PFSK-1 (cell line): ENCODE measurements around the gene EXOC6.

Source experiments
- FOXP2 ChIP-seq: optimal IDR thresholded peaks from 2 replicates; pipeline ENCODE3; 2011; ENCODE audit warnings: borderline replicate concordance, control low read depth, inconsistent platforms; ENCODE audit not compliant: insufficient read depth; ENCODE audit errors: extremely low read length, extremely low read depth
- POLR2AphosphoS5 ChIP-seq: IDR thresholded peaks from 2 replicates; pipeline ENCODE4 v1.6.1; 2012; ENCODE audit warnings: low read depth, mild to moderate bottlenecking, control low read depth, low read length, moderate library complexity
- REST ChIP-seq, 2 experiments: IDR thresholded peaks; 2 replicates each; pipeline versions ENCODE4 v1.6.1 to v1.8.0; 2011 to 2012; ENCODE audit warnings: low read depth in 2 of 2, low read length in 2 of 2, control low read depth in 1 of 2, inconsistent platforms in 1 of 2, mild to moderate bottlenecking in 1 of 2, moderate library complexity in 1 of 2; ENCODE audit not compliant: insufficient read depth in 1 of 2
- SIN3A ChIP-seq: IDR thresholded peaks from 2 replicates; pipeline ENCODE4 v1.6.1; 2012; ENCODE audit warnings: mild to moderate bottlenecking, low read length, moderate library complexity, borderline replicate concordance; ENCODE audit not compliant: insufficient read depth
- TAF1 ChIP-seq: IDR thresholded peaks from 2 replicates; pipeline ENCODE4 v1.6.1; 2012; ENCODE audit warnings: low read length, control low read depth, borderline replicate concordance; ENCODE audit not compliant: insufficient read depth

EXOC6 gene

GRCh38 chr10:92914478-92915325 is 66.4 kb downstream of the EXOC6 start:
- TF ChIP-seq POLR2AphosphoS5: no peak
- no peak for TF ChIP-seq SIN3A
- TF ChIP-seq FOXP2: no peak
- TF ChIP-seq REST (IDR thresholded peaks at IDR 0.05; ENCODE audit: insufficient read depth in 1 of 2, low read depth in 2 of 2, low read length in 2 of 2): no peak
- no peak for TF ChIP-seq TAF1

- no peak for TF ChIP-seq FOXP2
- no peak for TF ChIP-seq POLR2AphosphoS5
- TF ChIP-seq REST (IDR thresholded peaks at IDR 0.05; ENCODE audit: insufficient read depth in 1 of 2, low read depth in 2 of 2, low read length in 2 of 2): no peak
Observed at GRCh38 chr10:92915892-92916291, 67.6 kb downstream of the EXOC6 start.

- TF ChIP-seq SIN3A (no peak), POLR2AphosphoS5 (no peak), TAF1 (no peak), REST (IDR thresholded peaks at IDR 0.05; ENCODE audit: insufficient read depth in 1 of 2, low read depth in 2 of 2, low read length in 2 of 2) (no peak), FOXP2 (no peak)
Observed at GRCh38 chr10:92916433-92916832, 68.1 kb downstream of the EXOC6 start.

- TF ChIP-seq POLR2AphosphoS5 (no peak), SIN3A (no peak), REST (IDR thresholded peaks at IDR 0.05; ENCODE audit: insufficient read depth in 1 of 2, low read depth in 2 of 2, low read length in 2 of 2) (no peak), FOXP2 (no peak)
Observed at GRCh38 chr10:92918603-92919002, 70.3 kb downstream of the EXOC6 start.

- TF ChIP-seq POLR2AphosphoS5: no peak
- TF ChIP-seq REST (IDR thresholded peaks at IDR 0.05; ENCODE audit: insufficient read depth in 1 of 2, low read depth in 2 of 2, low read length in 2 of 2): no peak
- no peak for TF ChIP-seq TAF1
- no peak for TF ChIP-seq FOXP2
- TF ChIP-seq SIN3A: no peak
Observed at GRCh38 chr10:92920866-92921265, 72.5 kb downstream of the EXOC6 start.
